K562 (cell line): ENCODE data around the gene TRMT10B. TPM values are rescaled to one million over a fixed set of nuclear protein-coding genes. Genes with fewer than 3 reads are reported as not detected.

Experiments
- ATAC-seq: fragments of 200-7000 bp; cut with Tn5 transposase; 3 replicates; pipeline ENCODE4 v1.9.1; 2020; ENCODE audit warnings: moderate library complexity
- BruUV-seq: library from RNA; stranded (reverse); fragments of 400-500 nt; replicated peaks from 2 replicates; lab custom pipeline; 2021; lab: Mats Ljungman, UMichigan
- CTCF ChIA-PET: fragments of 300-600 bp; formaldehyde crosslinking; extraction: SDS; loops from one replicate; lab custom pipeline; 2021; ENCODE audit warnings: low intra/inter-chr PET ratio; lab: Yijun Ruan, JAX
- POLR2A ChIA-PET: fragments of 300-600, 350-650 bp; sonication (Branson Sonifier 250); formaldehyde crosslinking; extraction: SDS; loops from one replicate; lab custom pipeline; 2021; ENCODE audit warnings: antibody characterized with exemption, inconsistent platforms; lab: Yijun Ruan, JAX
- DNase-seq, 4 experiments: peaks; one replicate each; pipeline versions ENCODE4 v3.0.0 to v3.0.0-alpha.2; 2011 to 2018; ENCODE audit warnings: low spot score in 3 of 4, mixed read lengths in 3 of 4; ENCODE audit errors: extremely low read depth in 1 of 4
- FAIRE-seq: peaks from 2 replicates; lab custom pipeline; 2011; peaks lifted over from hg19 to GRCh38; lab: Jason Lieb, UNC
- H2AFZ ChIP-seq: 2 replicates; pipeline ENCODE4 v1.6.0; 2011; ENCODE audit warnings: low read depth, low read length, control low read depth, inconsistent platforms
- H3K27ac ChIP-seq: fragments of 200-600 bp; 3 replicates; pipeline ENCODE4 v1.8.0; 2011; ENCODE audit warnings: low read depth, mild to moderate bottlenecking, control low read depth, inconsistent platforms, low read length, moderate library complexity, mixed read lengths; ENCODE audit errors: extremely low read depth
- H3K27me3 ChIP-seq, 2 experiments: fragments of 300-600 bp in 1 of 2; 2 replicates in 1 of 2; 3 replicates in 1 of 2; pipeline versions ENCODE4 v1.6.0 to v1.8.0; 2011; ENCODE audit warnings: inconsistent platforms in 2 of 2, low read length in 2 of 2, mild to moderate bottlenecking in 1 of 2, mixed read lengths in 1 of 2, moderate library complexity in 1 of 2; ENCODE audit not compliant: control insufficient read depth in 2 of 2, insufficient read depth in 2 of 2
- H3K36me3 ChIP-seq: fragments of 300-600 bp; 3 replicates; pipeline ENCODE4 v1.8.0; 2011; ENCODE audit warnings: mild to moderate bottlenecking, low read length, inconsistent platforms; ENCODE audit not compliant: control insufficient read depth, insufficient read depth
- H3K4me1 ChIP-seq, 2 experiments: fragments of 200-600 bp in 1 of 2; replicated peaks in 1 of 2; 2 replicates in 1 of 2; 3 replicates in 1 of 2; pipeline versions ENCODE4 v1.5.1 to v1.8.0; 2011; ENCODE audit warnings: inconsistent platforms in 2 of 2, low read length in 2 of 2, mild to moderate bottlenecking in 1 of 2, mixed read lengths in 1 of 2, moderate library complexity in 1 of 2; ENCODE audit not compliant: control insufficient read depth in 2 of 2, insufficient read depth in 2 of 2
- H3K4me2 ChIP-seq: 2 replicates; pipeline ENCODE4 v1.6.1; 2011; ENCODE audit warnings: low read length, control low read depth, inconsistent platforms, mixed read lengths; ENCODE audit not compliant: insufficient read depth
- H3K4me3 ChIP-seq: fragments of 200-600 bp; sonication (generic), shearing (Covaris generic); 2 replicates; pipeline ENCODE4 v1.5.1; 2016; ENCODE audit warnings: control low read depth, inconsistent platforms
- H3K79me2 ChIP-seq: fragments of 200-600 bp; 3 replicates; pipeline ENCODE4 v1.8.0; 2011; ENCODE audit warnings: low read length, inconsistent platforms; ENCODE audit not compliant: control insufficient read depth, insufficient read depth
- H3K9ac ChIP-seq, 2 experiments: 2 replicates each; pipeline versions ENCODE4 v1.6.0 to v1.6.1; 2011; ENCODE audit warnings: low read depth in 2 of 2, low read length in 2 of 2, control low read depth in 1 of 2, inconsistent platforms in 1 of 2, mild to moderate bottlenecking in 1 of 2, mixed read lengths in 1 of 2; ENCODE audit not compliant: insufficient read depth in 1 of 2
- H3K9me1 ChIP-seq: one replicate; pipeline ENCODE4 v1.6.0; 2011; ENCODE audit warnings: inconsistent platforms, mild to moderate bottlenecking, low read length, moderate library complexity; ENCODE audit not compliant: control insufficient read depth, insufficient read depth
- H3K9me3 ChIP-seq: replicated peaks from 2 replicates; pipeline ENCODE4 v1.5.1; 2011; ENCODE audit warnings: low read depth, low read length, inconsistent platforms; ENCODE audit not compliant: control insufficient read depth, insufficient read depth
- H4K20me1 ChIP-seq: replicated peaks from 2 replicates; pipeline ENCODE4 v1.6.1; 2011; ENCODE audit warnings: low read length, inconsistent platforms, mixed read lengths; ENCODE audit not compliant: control insufficient read depth, insufficient read depth
- CBX1 ChIP-seq: sonication (generic); IDR thresholded peaks from 2 replicates; pipeline ENCODE4 v1.6.1; 2016; ENCODE audit warnings: antibody characterized with exemption, low read depth, mild to moderate bottlenecking
- EHMT2 ChIP-seq: fragments of 450-650 bp; IDR thresholded peaks from 2 replicates; pipeline ENCODE4 v1.6.1; 2018; ENCODE audit warnings: antibody characterized with exemption
- KDM4B ChIP-seq, 2 experiments: fragments of 450-650 bp in 1 of 2; sonication (generic) in 1 of 2; IDR thresholded peaks; 2 replicates each; pipeline ENCODE4 v1.6.1; 2016 to 2017; ENCODE audit warnings: borderline replicate concordance in 2 of 2, antibody characterized with exemption in 1 of 2, low read depth in 1 of 2, mild to moderate bottlenecking in 1 of 2
- L3MBTL2 ChIP-seq: fragments of 450-650 bp; IDR thresholded peaks from 2 replicates; pipeline ENCODE4 v1.6.1; 2016; ENCODE audit warnings: mild to moderate bottlenecking, moderate library complexity
- MTF1 ChIP-seq: fragments of 250-450 bp; sonication (Bioruptor Pico); IDR thresholded peaks from 2 replicates; pipeline ENCODE4 v1.9.0; 2021; ENCODE audit warnings: moderate library complexity, mild to moderate bottlenecking, inconsistent platforms, borderline replicate concordance
- NBN ChIP-seq: fragments of 450-650 bp; IDR thresholded peaks from 2 replicates; pipeline ENCODE4 v1.6.1; 2016; ENCODE audit warnings: low read depth, mild to moderate bottlenecking
- NFXL1 ChIP-seq: fragments of 450-650 bp; formaldehyde crosslinking; IDR thresholded peaks from 2 replicates; pipeline ENCODE4 v1.4.0; 2021; ENCODE audit warnings: mild to moderate bottlenecking
- NR4A1 ChIP-seq, 2 experiments: fragments of 250-450 bp in 1 of 2; fragments of 450-650 bp in 1 of 2; sonication (Bioruptor Pico) in 1 of 2; IDR thresholded peaks; 2 replicates each; pipeline versions ENCODE4 v1.4.0 to v1.6.1; 2016 to 2020; ENCODE audit warnings: mild to moderate bottlenecking in 2 of 2, missing compliant biosample characterization in 1 of 2, missing genetic modification characterization in 1 of 2, moderate library complexity in 1 of 2
- OTX1 ChIP-seq: fragments of 450-650 bp; formaldehyde crosslinking; IDR thresholded peaks from 2 replicates; pipeline ENCODE4 v1.4.0; 2022; ENCODE audit warnings: mild to moderate bottlenecking
- POLR2B ChIP-seq: fragments of 450-650 bp; IDR thresholded peaks from 2 replicates; pipeline ENCODE4 v1.6.1; 2018; ENCODE audit warnings: low read depth; ENCODE audit not compliant: partially characterized antibody
- TBL1XR1 ChIP-seq, 2 experiments: IDR thresholded peaks; 2 replicates each; pipeline ENCODE4 v1.6.1; 2012; ENCODE audit warnings: improper control_type of control experiment in 2 of 2, low read length in 2 of 2, mild to moderate bottlenecking in 1 of 2
- ZBTB43 ChIP-seq: sonication (generic); formaldehyde crosslinking; IDR thresholded peaks from 2 replicates; pipeline ENCODE4 v1.8.0; 2023; ENCODE audit warnings: mild to moderate bottlenecking, missing genetic modification reagents
- ZC3H11A ChIP-seq: IDR thresholded peaks from 2 replicates; pipeline ENCODE4 v1.6.1; 2012; ENCODE audit warnings: low read depth, low read length, improper control_type of control experiment
- ZNF224 ChIP-seq: sonication (generic); formaldehyde crosslinking; IDR thresholded peaks from 2 replicates; pipeline ENCODE4 v1.8.0; 2022; ENCODE audit warnings: mild to moderate bottlenecking, missing genetic modification reagents
- ZNF830 ChIP-seq: fragments of 250-450 bp; sonication (Bioruptor Pico); IDR thresholded peaks from 2 replicates; pipeline ENCODE4 v1.5.0; 2021; ENCODE audit warnings: mild to moderate bottlenecking
- WGBS: fragments of 100-300 bp; shearing (Covaris generic); methylation state at CpG from one replicate; pipeline ENCODE4 v1.1.6; 2016; ENCODE audit warnings: low coverage, mixed read lengths; ENCODE audit not compliant: insufficient coverage; ENCODE audit errors: missing lambda C conversion rate; 5-methylcytosine and 5-hydroxymethylcytosine counted together
- in situ Hi-C: fragments of 300-500 bp; cut with MboI; formaldehyde crosslinking; loops from 4 replicates; pipeline ENCODE4 v1.15.0; 2018; ENCODE audit warnings: inconsistent platforms, mixed read lengths
- intact Hi-C: fragments of 100-400 bp; cut with micrococcal nuclease; formaldehyde crosslinking; loops from 2 replicates; pipeline ENCODE4 v1.14.2; 2022
- polyA plus RNA-seq, 8 experiments: library from polyadenylated mRNA; depleted of rRNA in 4 of 8; stranded (reverse) in 5 of 8; unstranded in 3 of 8; fragments of >200 nt; fragmentation: Nextera tagmentation in 2 of 8; fragmentation: Illumina TruSeq in 1 of 8; extraction: Ambion mirVana in 2 of 8; extraction: Trizol in 1 of 8; gene quantifications; 2 replicates each; pipeline versions ENCODE4 v1.2.1 to v1.2.3, GENCODE V29; 2011 to 2014; ENCODE audit warnings: inconsistent platforms in 1 of 8, missing spikeins in 1 of 8
- total RNA-seq, 7 experiments: library from RNA; depleted of rRNA in 6 of 7; stranded (reverse); fragments of >200 nt in 6 of 7; fragmentation: Illumina TruSeq in 2 of 7; extraction: Trizol in 2 of 7; gene quantifications; 2 replicates each; pipeline versions ENCODE4 v1.2.1 to v1.2.3, GENCODE V29; 2011 to 2021; ENCODE audit warnings: low replicate concordance in 1 of 7

Gene TRMT10B
- total and polyA plus RNA-seq, 9 of the 15 experiments (the other 6 are each of a cell fraction or from before 2014, with no cell fraction given): 2.9 to 13.4 (median 7.0) TPM

GRCh38 chr9:37715260-37715659 is 38.3 kb upstream of the TRMT10B start:
- H3K9me1 ChIP-seq: no peaks in the 10 kb centered on the region
- no peaks in the 10 kb centered on the region for H4K20me1 ChIP-seq
- FAIRE-seq (no peak), DNase-seq (no peak), ATAC-seq (no peak)
- CTCF ChIA-PET: no interaction called here
- POLR2A ChIA-PET: interaction anchor here (1.3 kb wide), 1 partner anchor 8 kb away, joined by 5 read pairs; no protein-coding TSS in a partner anchor
- in situ Hi-C loops (no loop called here), intact Hi-C loops (no loop called here)
- TF ChIP-seq ZC3H11A (no peak), POLR2B (no peak), ZNF224 (CRISPR knock-in tag) (no peak)
- no TSS peak for BruUV-seq
- no peak overlapping the region for H3K27ac ChIP-seq
- no peaks in the 10 kb centered on the region for H3K9me3 ChIP-seq
- H3K4me1 ChIP-seq: no peaks in the 10 kb centered on the region
- H3K9ac ChIP-seq: no peak overlapping the region
- WGBS: 5% methylated on average over 4 of the region's 4 CpGs
- H3K27me3 ChIP-seq: peaks cover 27 to 38% of the 10 kb centered on the region in 2 experiments
- H3K36me3 ChIP-seq: no peaks in the 10 kb centered on the region
- H2AFZ ChIP-seq: no peak overlapping the region
- H3K4me3 ChIP-seq: no peak overlapping the region
- no peak overlapping the region for H3K4me2 ChIP-seq
- H3K79me2 ChIP-seq: no peaks in the 10 kb centered on the region

GRCh38 chr9:37715991-37716505 is 37.6 kb upstream of the TRMT10B start:
- ATAC-seq (no peak), DNase-seq (no peak), FAIRE-seq (no peak)
- TF ChIP-seq NR4A1 (CRISPR knock-in tag; IDR thresholded peaks at IDR 0.05) (no peak), NR4A1 (tag; IDR thresholded peaks at IDR 0.05) (no peak), NFXL1 (CRISPR knock-in tag) (no peak), MTF1 (no peak), ZNF830 (no peak), EHMT2 (no peak), ZBTB43 (CRISPR knock-in tag) (no peak), ZC3H11A (no peak), TBL1XR1 (IDR thresholded peaks at IDR 0.05; ENCODE audit: low read length in 2 of 2) (no peak), KDM4B (IDR thresholded peaks at IDR 0.05; ENCODE audit: borderline replicate concordance in 2 of 2, low read depth in 1 of 2) (no peak), L3MBTL2 (no peak), CBX1 (no peak), NBN (no peak), OTX1 (CRISPR knock-in tag) (no peak)
- no peaks in the 10 kb centered on the region for H4K20me1 ChIP-seq
- no peak overlapping the region for H3K27ac ChIP-seq
- no peaks in the 10 kb centered on the region for H3K9me3 ChIP-seq
- ChIA-PET POLR2A (interaction anchor here (1.3 kb wide), 1 partner anchor 9 kb away, joined by 5 read pairs; no protein-coding TSS in a partner anchor), CTCF (no interaction called here)
- H3K4me2 ChIP-seq: no peak overlapping the region
- no peak overlapping the region for H3K9ac ChIP-seq
- in situ Hi-C loops: no loop called here
- no peak overlapping the region for H3K4me3 ChIP-seq
- H3K36me3 ChIP-seq: no peaks in the 10 kb centered on the region
- intact Hi-C loops: no loop called here
- BruUV-seq: no TSS peak
- WGBS: 1% methylated on average over 5 of the region's 5 CpGs
- H3K9me1 ChIP-seq: no peaks in the 10 kb centered on the region
- H3K27me3 ChIP-seq: peaks cover 27 to 38% of the 10 kb centered on the region in 2 experiments
- no peak overlapping the region for H2AFZ ChIP-seq
- no peaks in the 10 kb centered on the region for H3K4me1 ChIP-seq
- no peaks in the 10 kb centered on the region for H3K79me2 ChIP-seq
